Frontal cortex (tissue), 4 donors: Measurements from ENCODE around the gene CALY. TPM values are rescaled to one million over a fixed set of nuclear protein-coding genes. Genes with fewer than 3 reads are reported as not detected.
"Not testable (repeated sequence)": the region's sequence is repeated elsewhere in the genome, so short reads cannot be mapped to it uniquely, and the experiment has no call there.

Source experiments
- DNase-seq, 2 donors: peaks; one replicate each; pipeline ENCODE4 v3.0.0; 2012; ENCODE audit warnings: low spot score in 2 of 2
- FAIRE-seq: peaks from 2 replicates; lab custom pipeline; 2012; peaks lifted over from hg19 to GRCh38; lab: Jason Lieb, UNC
- total RNA-seq: library from RNA; depleted of rRNA; stranded (reverse); fragments of >200 nt; gene quantifications from one replicate; pipeline ENCODE4 v1.2.3, GENCODE V29; 2014
- donor health status: control.
- donor health status: control.
- donor health status: control.

Gene CALY
- 8.2 TPM for total RNA-seq

GRCh38 chr10:133336577-133337369 is at the start of gene CALY:
CALY (minus strand) TSS chr10:133336896; CDS start chr10:133328989, 7,907 bp downstream.
- DNase-seq (peak; percentile 74 to 78), FAIRE-seq (no peak)

- FAIRE-seq: no peak
- no peak for DNase-seq
Observed at GRCh38 chr10:133385214-133385613, 48.5 kb upstream of the CALY start.

- FAIRE-seq (no peak), DNase-seq (no peak)
Observed at GRCh38 chr10:133384071-133384470, 47.4 kb upstream of the CALY start.

- FAIRE-seq (no peak), DNase-seq (no peak)
Observed at GRCh38 chr10:133383551-133383950, 46.9 kb upstream of the CALY start.

- no peak for DNase-seq
- no peak for FAIRE-seq
Observed at GRCh38 chr10:133381036-133381435, 44.3 kb upstream of the CALY start.

GRCh38 chr10:133379801-133380666 is 43.3 kb upstream of the CALY start:
- no peak for FAIRE-seq
- DNase-seq: peak in 1 of 2 donors; percentile 64

- DNase-seq (peak; percentile 92 to 93), FAIRE-seq (no peak)
Observed at GRCh38 chr10:133379152-133379800, 42.6 kb upstream of the CALY start, which contains the start of gene PAOX. PAOX (plus strand) TSS chr10:133379262; CDS start chr10:133379317, 55 bp downstream.

- DNase-seq (peak; percentile 81 to 84), FAIRE-seq (no peak)
Observed at GRCh38 chr10:133378251-133379096, 41.8 kb upstream of the CALY start.

GRCh38 chr10:133377818-133378250 is 41.1 kb upstream of the CALY start:
- FAIRE-seq (no peak), DNase-seq (no peak)

GRCh38 chr10:133377025-133377817 is 40.5 kb upstream of the CALY start:
- no peak for FAIRE-seq

GRCh38 chr10:133376183-133376582 is 39.5 kb upstream of the CALY start:
- DNase-seq, FAIRE-seq: not testable (repeated sequence)

More at GRCh38 chr10:133377025-133377817, 40.5 kb upstream of the CALY start:
- no peak for DNase-seq

- FAIRE-seq (no peak), DNase-seq (no peak)
Observed at GRCh38 chr10:133375357-133376115, 38.8 kb upstream of the CALY start.

GRCh38 chr10:133373174-133374090 is 36.7 kb upstream of the CALY start, which contains the start of gene ECHS1:
ECHS1 (minus strand) TSS chr10:133373354; CDS start chr10:133373333, 21 bp downstream.
- FAIRE-seq (no peak), DNase-seq (peak; percentile 99 to 100)

- DNase-seq (no peak), FAIRE-seq (no peak)
Observed at GRCh38 chr10:133372507-133372906, 35.8 kb upstream of the CALY start.

- DNase-seq (no peak), FAIRE-seq (no peak)
Observed at GRCh38 chr10:133370030-133370786, 33.5 kb upstream of the CALY start.

GRCh38 chr10:133368153-133368552 is 31.5 kb upstream of the CALY start:
- DNase-seq: no peak
- no peak for FAIRE-seq
